G401 (cell line): ENCODE measurements around the gene NRBP1. TPM values are rescaled to one million over a fixed set of nuclear protein-coding genes. Genes with fewer than 3 reads are reported as not detected.

Experiments
- DNase-seq: peaks from one replicate; pipeline ENCODE4 v3.0.0-alpha.2; 2015; ENCODE audit warnings: low spot score
- in situ Hi-C: cut with HindIII; loops from 2 replicates; pipeline ENCODE4 v1.10.0; 2016; ENCODE audit warnings: low sequenced_read_pairs, mixed read lengths
- total RNA-seq: library from RNA; depleted of rRNA; stranded (reverse); fragments of >200 nt; shearing (Covaris generic); gene quantifications from 2 replicates; pipeline ENCODE4 v1.2.3, GENCODE V29; 2014; rRNA removed

NRBP1 gene
- 92.4 and 108 TPM in 2 replicates for total RNA-seq

GRCh38 chr2:27428213-27428977 is at the start of gene NRBP1:
Gene NRBP1 (plus strand): TSS chr2:27428631. CDS start chr2:27433274, 4,643 bp downstream.
- in situ Hi-C loops = no loop called here
- peak; percentile 95 for DNase-seq

- in situ Hi-C loops = no loop called here
- no peak for DNase-seq
These were observed 49.6 kb upstream of the NRBP1 start for GRCh38 chr2:27378809-27379290.

- in situ Hi-C loops = no loop called here
- no peak for DNase-seq
These were observed 49.0 kb upstream of the NRBP1 start for GRCh38 chr2:27379383-27379835.

GRCh38 chr2:27379836-27380625 is 48.4 kb upstream of the NRBP1 start:
- DNase-seq = no peak
- in situ Hi-C loops = no loop called here

GRCh38 chr2:27380626-27381545 is 47.5 kb upstream of the NRBP1 start, which contains the start of gene ZNF513:
Gene ZNF513 (minus strand): TSS chr2:27380734. CDS start chr2:27380526, 208 bp downstream.
- DNase-seq = peak; percentile 97
- in situ Hi-C loops = no loop called here

GRCh38 chr2:27381577-27382181 is 46.8 kb upstream of the NRBP1 start:
- in situ Hi-C loops = no loop called here
- no peak for DNase-seq

- in situ Hi-C loops = no loop called here
- no peak for DNase-seq
These were observed 37.4 kb upstream of the NRBP1 start for GRCh38 chr2:27390822-27391679.

- DNase-seq = no peak
- in situ Hi-C loops = no loop called here
These were observed 35.2 kb upstream of the NRBP1 start for GRCh38 chr2:27393225-27393624.

GRCh38 chr2:27398962-27399361 is 29.5 kb upstream of the NRBP1 start:
- DNase-seq = no peak
- in situ Hi-C loops = no loop called here

- in situ Hi-C loops = no loop called here
- DNase-seq = no peak
These were observed 27.9 kb upstream of the NRBP1 start for GRCh38 chr2:27400348-27401135.

- peak; percentile 43 for DNase-seq
- in situ Hi-C loops = no loop called here
These were observed 20.5 kb upstream of the NRBP1 start for GRCh38 chr2:27407798-27408491.

- DNase-seq = peak; percentile 5
- in situ Hi-C loops = no loop called here
These were observed 19.7 kb upstream of the NRBP1 start for GRCh38 chr2:27408601-27409320.

GRCh38 chr2:27409321-27410073 is 18.9 kb upstream of the NRBP1 start, which contains the start of gene PPM1G:
Gene PPM1G (minus strand): TSS chr2:27409591. CDS start chr2:27409422, 169 bp downstream.
- DNase-seq = peak; percentile 95
- in situ Hi-C loops = no loop called here

- in situ Hi-C loops = no loop called here
- no peak for DNase-seq
These were observed 15.8 kb upstream of the NRBP1 start for GRCh38 chr2:27412419-27413152.
